WTC11 (cell line): Measurements from ENCODE around the gene XDH. TPM values are rescaled to one million over a fixed set of nuclear protein-coding genes. Genes with fewer than 3 reads are reported as not detected.

Experiments used
- ATAC-seq: fragments of 200-7000 bp; cut with Tn5 transposase; 2 replicates; pipeline ENCODE4 v1.10.0; 2021; ENCODE audit warnings: mild to moderate bottlenecking, moderate library complexity
- CTCF ChIA-PET: fragments of 300-600 bp; sonication (Branson Sonifier 250); formaldehyde crosslinking; loops from one replicate; lab custom pipeline; 2021; ENCODE audit warnings: antibody characterized with exemption; lab: Charles Lee
- POLR2A ChIA-PET: fragments of 350-600 bp; sonication (Branson Sonifier 250); formaldehyde crosslinking; loops from one replicate; lab custom pipeline; 2021; ENCODE audit warnings: antibody characterized with exemption; lab: Charles Lee
- DNase-seq: peaks from one replicate; pipeline ENCODE4 v3.0.0; 2021; ENCODE audit warnings: low spot score
- H3K27ac Mint-ChIP-seq: 2 replicates; pipeline ENCODE4 v1.8.0; 2021; ENCODE audit warnings: mixed read lengths
- H3K27me3 Mint-ChIP-seq: 2 replicates; pipeline ENCODE4 v1.8.0; 2021; ENCODE audit warnings: low read depth, mild to moderate bottlenecking, moderate library complexity, mixed read lengths
- H3K36me3 Mint-ChIP-seq: 2 replicates; pipeline ENCODE4 v1.8.0; 2021; ENCODE audit warnings: mixed read lengths
- H3K4me1 Mint-ChIP-seq: 2 replicates; pipeline ENCODE4 v1.8.0; 2022; ENCODE audit warnings: mixed read lengths
- H3K4me3 Mint-ChIP-seq: 2 replicates; pipeline ENCODE4 v1.8.0; 2021; ENCODE audit warnings: mild to moderate bottlenecking, moderate library complexity, mixed read lengths
- H3K9me3 Mint-ChIP-seq: 2 replicates; pipeline ENCODE4 v1.8.0; 2021; ENCODE audit warnings: mixed read lengths
- ATF1 ChIP-seq: sonication (generic); formaldehyde crosslinking; IDR thresholded peaks from 2 replicates; pipeline ENCODE4 v1.8.1; 2023; ENCODE audit warnings: mild to moderate bottlenecking, moderate library complexity, missing genetic modification reagents
- ATF3 ChIP-seq: sonication (generic); formaldehyde crosslinking; conservative IDR thresholded peaks from 2 replicates; pipeline ENCODE4 v1.8.1; 2022; ENCODE audit warnings: mild to moderate bottlenecking, missing genetic modification reagents
- CREB1 ChIP-seq: sonication (generic); formaldehyde crosslinking; IDR thresholded peaks from 2 replicates; pipeline ENCODE4 v1.8.0; 2023; ENCODE audit warnings: mild to moderate bottlenecking, missing genetic modification reagents
- E2F1 ChIP-seq: sonication (generic); formaldehyde crosslinking; IDR thresholded peaks from 2 replicates; pipeline ENCODE4 v1.8.0; 2022; ENCODE audit warnings: mild to moderate bottlenecking, missing genetic modification reagents
- E2F5 ChIP-seq: sonication (generic); formaldehyde crosslinking; IDR thresholded peaks from 2 replicates; pipeline ENCODE4 v1.8.1; 2022; ENCODE audit warnings: mild to moderate bottlenecking, moderate library complexity, missing genetic modification reagents
- ELF4 ChIP-seq: sonication (generic); formaldehyde crosslinking; IDR thresholded peaks from 2 replicates; pipeline ENCODE4 v1.8.1; 2022; ENCODE audit warnings: low read depth, mild to moderate bottlenecking, moderate library complexity, missing genetic modification reagents
- ESRRA ChIP-seq: sonication (generic); formaldehyde crosslinking; IDR thresholded peaks from 2 replicates; pipeline ENCODE4 v1.8.1; 2022; ENCODE audit warnings: mild to moderate bottlenecking, missing genetic modification reagents, borderline replicate concordance
- FOXP4 ChIP-seq: sonication (generic); formaldehyde crosslinking; IDR thresholded peaks from 2 replicates; pipeline ENCODE4 v1.8.0; 2022; ENCODE audit warnings: mild to moderate bottlenecking, missing genetic modification reagents
- HMGA2 ChIP-seq: fragments of 250-450 bp; sonication (Bioruptor Pico); IDR thresholded peaks from 2 replicates; pipeline ENCODE4 v1.4.0; 2021; ENCODE audit warnings: mild to moderate bottlenecking, moderate library complexity
- IRF1 ChIP-seq: sonication (generic); formaldehyde crosslinking; IDR thresholded peaks from 2 replicates; pipeline ENCODE4 v1.8.0; 2023; ENCODE audit warnings: missing genetic modification reagents
- JUN ChIP-seq: sonication (generic); formaldehyde crosslinking; IDR thresholded peaks from 2 replicates; pipeline ENCODE4 v1.8.0; 2023; ENCODE audit warnings: mild to moderate bottlenecking, missing genetic modification reagents
- MXD4 ChIP-seq: fragments of 250-450 bp; sonication (Bioruptor Pico); IDR thresholded peaks from 2 replicates; pipeline ENCODE4 v1.8.0; 2021; ENCODE audit warnings: mild to moderate bottlenecking, moderate library complexity, borderline replicate concordance
- NFATC4 ChIP-seq: fragments of 250-450 bp; sonication (Bioruptor Pico); IDR thresholded peaks from 2 replicates; pipeline ENCODE4 v1.9.0; 2021; ENCODE audit warnings: mild to moderate bottlenecking
- NFE2L1 ChIP-seq: sonication (generic); formaldehyde crosslinking; IDR thresholded peaks from 2 replicates; pipeline ENCODE4 v1.8.1; 2023; ENCODE audit warnings: missing genetic modification reagents
- NFYB ChIP-seq: sonication (generic); formaldehyde crosslinking; conservative IDR thresholded peaks from 2 replicates; pipeline ENCODE4 v1.8.0; 2022; ENCODE audit warnings: low read depth, missing genetic modification reagents
- OVOL2 ChIP-seq: fragments of 250-450 bp; sonication (Bioruptor Pico); IDR thresholded peaks from 2 replicates; pipeline ENCODE4 v1.9.0; 2021; ENCODE audit warnings: mild to moderate bottlenecking, borderline replicate concordance
- PRRX2 ChIP-seq: fragments of 250-450 bp; sonication (Bioruptor Pico); IDR thresholded peaks from 2 replicates; pipeline ENCODE4 v1.8.0; 2021; ENCODE audit warnings: mild to moderate bottlenecking
- STAT6 ChIP-seq: sonication (generic); formaldehyde crosslinking; conservative IDR thresholded peaks from 2 replicates; pipeline ENCODE4 v1.8.1; 2023; ENCODE audit warnings: mild to moderate bottlenecking, low read depth, missing genetic modification reagents, moderate library complexity
- ZNF138 ChIP-seq: sonication (generic); formaldehyde crosslinking; conservative IDR thresholded peaks from 2 replicates; pipeline ENCODE4 v1.8.1; 2022; ENCODE audit warnings: mild to moderate bottlenecking, moderate library complexity, missing genetic modification reagents
- ZNF263 ChIP-seq: sonication (generic); formaldehyde crosslinking; IDR thresholded peaks from 2 replicates; pipeline ENCODE4 v1.8.1; 2022; ENCODE audit warnings: low read depth, mild to moderate bottlenecking, moderate library complexity, missing genetic modification reagents
- ZNF317 ChIP-seq: sonication (generic); formaldehyde crosslinking; IDR thresholded peaks from 2 replicates; pipeline ENCODE4 v1.8.1; 2023; ENCODE audit warnings: low read depth, mild to moderate bottlenecking, moderate library complexity, missing genetic modification reagents, borderline replicate concordance
- ZNF416 ChIP-seq: fragments of 250-450 bp; sonication (Bioruptor Pico); IDR thresholded peaks from 2 replicates; pipeline ENCODE4 v1.9.0; 2021; ENCODE audit warnings: mild to moderate bottlenecking, inconsistent platforms
- ZNF425 ChIP-seq: fragments of 250-450 bp; sonication (Bioruptor Pico); conservative IDR thresholded peaks from 2 replicates; pipeline ENCODE4 v1.9.0; 2021; ENCODE audit warnings: mild to moderate bottlenecking
- ZNF671 ChIP-seq: fragments of 250-450 bp; sonication (Bioruptor Pico); IDR thresholded peaks from 2 replicates; pipeline ENCODE4 v1.8.0; 2021; ENCODE audit warnings: mild to moderate bottlenecking
- total RNA-seq: library from RNA; stranded (reverse); gene quantifications from 3 replicates; pipeline ENCODE4 v1.2.3, GENCODE V29; 2021

The XDH gene
- total RNA-seq, 1 experiment from 2014 or later, result 3.0 TPM

- CTCF ChIA-PET, result interaction anchor here (1.2 to 2.5 kb wide), 2 partner anchors 10 to 53 kb away, joined by 3 to 7 read pairs; no protein-coding TSS in a partner anchor
- H3K36me3 Mint-ChIP-seq, result no peaks in the 10 kb centered on the region
- H3K27me3 Mint-ChIP-seq, result no peaks in the 10 kb centered on the region; the same call in 1 of the 2 replicates
Observed at GRCh38 chr2:31386172-31386571, 28.4 kb downstream of the XDH start.

GRCh38 chr2:31384771-31385276, 29.7 kb downstream of the XDH start:
- ChIA-PET POLR2A (no interaction called here), CTCF (no interaction called here)
- ATAC-seq (no peak), DNase-seq (no peak)
- Mint-ChIP-seq H3K4me3 (no peak overlapping the region), H3K9me3 (no peaks in the 10 kb centered on the region), H3K27me3 (no peaks in the 10 kb centered on the region; the same call in 1 of the 2 replicates), H3K36me3 (peaks cover 2% of the 10 kb centered on the region; the same call in 1 of the 2 replicates), H3K27ac (no peak overlapping the region; the same call in 1 of the 2 replicates), H3K4me1 (peaks cover 39% of the 10 kb centered on the region)
- TF ChIP-seq IRF1, result no peak
- TF ChIP-seq ZNF671 (CRISPR knock-in tag), result no peak
- no peak for TF ChIP-seq ZNF416 (CRISPR knock-in tag)
- no peak for TF ChIP-seq ESRRA (CRISPR knock-in tag)
- no peak for TF ChIP-seq HMGA2 (CRISPR knock-in tag)
- TF ChIP-seq ZNF138 (CRISPR knock-in tag), result no peak
- TF ChIP-seq E2F5, result no peak
- TF ChIP-seq PRRX2, result no peak
- TF ChIP-seq ATF3 (CRISPR knock-in tag), result no peak
- no peak for TF ChIP-seq ZNF263
- no peak for TF ChIP-seq NFYB
- TF ChIP-seq FOXP4, result no peak
- no peak for TF ChIP-seq STAT6 (CRISPR knock-in tag)
- TF ChIP-seq JUN (CRISPR knock-in tag), result no peak

More at GRCh38 chr2:31386172-31386571, 28.4 kb downstream of the XDH start:
- Mint-ChIP-seq H3K27ac (no peak overlapping the region), H3K4me3 (no peak overlapping the region), H3K4me1 (peaks cover 39% of the 10 kb centered on the region), H3K9me3 (no peaks in the 10 kb centered on the region)
- no peak for TF ChIP-seq MXD4
- no peak for TF ChIP-seq NFE2L1 (CRISPR knock-in tag)
- no peak for TF ChIP-seq ZNF317 (CRISPR knock-in tag)
- TF ChIP-seq ELF4 (CRISPR knock-in tag), result no peak
- no peak for TF ChIP-seq PRRX2
- TF ChIP-seq ATF1 (CRISPR knock-in tag), result no peak
- no peak for TF ChIP-seq CREB1
- TF ChIP-seq NFATC4 (CRISPR knock-in tag), result no peak
- TF ChIP-seq E2F1 (CRISPR knock-in tag), result no peak
- TF ChIP-seq OVOL2, result no peak
- no peak for TF ChIP-seq ZNF425 (CRISPR knock-in tag)
- ATAC-seq, result no peak
- DNase-seq, result no peak
- POLR2A ChIA-PET, result no interaction called here
